Measurements from ENCODE around the gene MBOAT1. TPM values are rescaled to one million over a fixed set of nuclear protein-coding genes. Genes with fewer than 3 reads are reported as not detected.

The MBOAT1 gene
- total RNA-seq, 2 experiments from 2014 or later = not detected

DNA sequence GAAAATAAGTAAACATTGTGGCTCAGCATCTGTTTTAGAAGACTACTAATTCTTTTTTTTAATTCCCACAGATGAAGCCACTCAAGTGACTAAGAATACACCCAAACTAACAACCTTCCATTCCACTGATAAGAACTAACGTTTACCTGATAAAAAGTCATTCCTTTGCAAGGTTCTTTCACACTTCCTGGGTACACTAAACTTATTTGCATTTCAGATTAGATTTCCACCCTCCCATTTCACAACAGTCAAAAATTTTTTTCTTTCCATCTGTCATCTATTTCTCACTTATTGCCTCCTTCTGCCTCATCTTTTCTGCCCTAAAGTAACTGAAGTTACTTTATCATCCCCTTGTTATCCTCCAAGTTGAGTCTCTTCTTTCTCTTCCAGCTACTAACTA lies 20.3 kb downstream of the MBOAT1 start:
- no peak overlapping the region for H2AFZ ChIP-seq (ENCODE audit: low read length)
- no peak overlapping the region for H3K4me3 ChIP-seq (ENCODE audit: low read depth, low read length, poor library complexity, severe bottlenecking)
- H3K4me2 ChIP-seq (ENCODE audit: low read length) = no peak overlapping the region
- BruUV-seq (replicated peaks) = no TSS peak
- no peaks in the 10 kb centered on the region for H3K9me2 ChIP-seq (ENCODE audit: insufficient read depth, low read length)
- intact Hi-C loops (cut with micrococcal nuclease; ENCODE audit: unreplicated experiment) = no loop called here
- no peak for DNase-seq (ENCODE audit: low spot score)
- POLR2A ChIA-PET = no interaction called here
- H3K9me3 ChIP-seq (ENCODE audit: low read length) = no peaks in the 10 kb centered on the region
- no peaks in the 10 kb centered on the region for H3K4me1 ChIP-seq (ENCODE audit: insufficient read depth, low read length, poor library complexity, severe bottlenecking)
- H3K36me3 ChIP-seq (ENCODE audit: insufficient read depth, low read length) = no peaks in the 10 kb centered on the region
- CTCF ChIA-PET (ENCODE audit: unreplicated experiment) = no interaction called here
- H3K79me2 ChIP-seq (ENCODE audit: insufficient read depth, low read depth, low read length) = no peaks in the 10 kb centered on the region
- no peak for TF ChIP-seq EZH2phosphoT487 (IDR thresholded peaks at IDR 0.05; ENCODE audit: borderline replicate concordance, low read depth, low read length)
- no peak for TF ChIP-seq CTCF (conservative IDR thresholded peaks at IDR 0.05; ENCODE audit: low read length)
- H3K27ac ChIP-seq (ENCODE audit: low read depth, low read length, poor library complexity, severe bottlenecking) = no peak overlapping the region
- H4K20me1 ChIP-seq (ENCODE audit: insufficient read depth, low read length) = no peaks in the 10 kb centered on the region

- Histone ChIP-seq H3K9me3 (ENCODE audit: low read length) (no peaks in the 10 kb centered on the region), H3K4me2 (ENCODE audit: low read length) (no peak overlapping the region), H3K27ac (ENCODE audit: low read depth, low read length, poor library complexity, severe bottlenecking) (no peak overlapping the region), H4K20me1 (ENCODE audit: insufficient read depth, low read length) (no peaks in the 10 kb centered on the region), H3K4me1 (ENCODE audit: insufficient read depth, low read length, poor library complexity, severe bottlenecking) (no peaks in the 10 kb centered on the region), H3K36me3 (ENCODE audit: insufficient read depth, low read length) (no peaks in the 10 kb centered on the region), H2AFZ (ENCODE audit: low read length) (no peak overlapping the region), H3K4me3 (ENCODE audit: low read depth, low read length, poor library complexity, severe bottlenecking) (no peak overlapping the region), H3K9me2 (ENCODE audit: insufficient read depth, low read length) (no peaks in the 10 kb centered on the region), H3K79me2 (ENCODE audit: insufficient read depth, low read depth, low read length) (no peaks in the 10 kb centered on the region)
- intact Hi-C loops (cut with micrococcal nuclease; ENCODE audit: unreplicated experiment) = no loop called here
- CTCF ChIA-PET (ENCODE audit: unreplicated experiment) = no interaction called here
- no TSS peak for BruUV-seq (replicated peaks)
- POLR2A ChIA-PET = no interaction called here
- TF ChIP-seq EZH2phosphoT487 (IDR thresholded peaks at IDR 0.05; ENCODE audit: borderline replicate concordance, low read depth, low read length) (no peak), CTCF (conservative IDR thresholded peaks at IDR 0.05; ENCODE audit: low read length) (no peak)
- no peak for DNase-seq (ENCODE audit: low spot score)
Measured at GRCh38 chr6:20188630-20189075, 23.6 kb downstream of the MBOAT1 start.

GRCh38 chr6:20186981-20187380 lies 25.3 kb downstream of the MBOAT1 start:
- no peak for TF ChIP-seq CTCF (conservative IDR thresholded peaks at IDR 0.05; ENCODE audit: low read length)
- TF ChIP-seq EZH2phosphoT487 (IDR thresholded peaks at IDR 0.05; ENCODE audit: borderline replicate concordance, low read depth, low read length) = no peak
- Histone ChIP-seq H2AFZ (ENCODE audit: low read length) (no peak overlapping the region), H3K4me2 (ENCODE audit: low read length) (no peak overlapping the region), H4K20me1 (ENCODE audit: insufficient read depth, low read length) (no peaks in the 10 kb centered on the region), H3K36me3 (ENCODE audit: insufficient read depth, low read length) (no peaks in the 10 kb centered on the region), H3K4me3 (ENCODE audit: low read depth, low read length, poor library complexity, severe bottlenecking) (no peak overlapping the region), H3K27ac (ENCODE audit: low read depth, low read length, poor library complexity, severe bottlenecking) (no peak overlapping the region), H3K4me1 (ENCODE audit: insufficient read depth, low read length, poor library complexity, severe bottlenecking) (no peaks in the 10 kb centered on the region), H3K9me2 (ENCODE audit: insufficient read depth, low read length) (no peaks in the 10 kb centered on the region), H3K79me2 (ENCODE audit: insufficient read depth, low read depth, low read length) (no peaks in the 10 kb centered on the region), H3K9me3 (ENCODE audit: low read length) (no peaks in the 10 kb centered on the region)
- ChIA-PET CTCF (ENCODE audit: unreplicated experiment) (no interaction called here), POLR2A (no interaction called here)
- DNase-seq (ENCODE audit: low spot score) = no peak
- intact Hi-C loops (cut with micrococcal nuclease; ENCODE audit: unreplicated experiment) = no loop called here
- no TSS peak for BruUV-seq (replicated peaks)
